ENCODE data around the gene ANXA1.

The ANXA1 gene

DNA sequence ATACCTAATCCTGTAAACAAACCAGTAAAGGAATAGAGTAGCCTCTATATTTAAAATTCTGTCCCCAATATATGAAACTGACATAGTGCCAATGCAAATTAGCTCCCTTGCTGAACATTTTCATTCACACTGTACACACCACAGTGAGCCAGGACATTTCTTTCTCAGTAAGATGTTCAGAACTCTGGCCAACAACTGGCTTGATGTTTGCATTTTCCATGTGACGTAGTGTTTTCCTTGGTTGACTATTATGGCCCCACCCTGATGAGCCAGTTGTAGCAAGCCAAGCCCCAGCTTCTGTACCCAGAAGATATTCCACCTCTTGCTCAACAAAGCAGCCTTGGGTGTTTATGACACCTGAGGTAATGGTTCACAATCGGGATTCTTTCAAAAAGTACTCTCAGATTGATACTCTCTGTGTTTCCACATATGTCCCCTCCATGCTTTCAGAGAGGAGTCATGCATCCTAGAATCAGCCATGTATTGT is 17.7 kb upstream of the ANXA1 start:
- Histone ChIP-seq H3K4me3 (ENCODE audit: low read depth, low read length) (no peak overlapping the region), H3K27ac (no peak overlapping the region), H3K27me3 (replicated peaks) (no peaks in the 10 kb centered on the region), H3K36me3 (replicated peaks) (no peaks in the 10 kb centered on the region)
- no peak for DNase-seq
- in situ Hi-C loops (cut with HindIII; ENCODE audit: low pct_ligation_motif_present, low sequenced_read_pairs): no loop called here
- TF ChIP-seq, protein P1, sequence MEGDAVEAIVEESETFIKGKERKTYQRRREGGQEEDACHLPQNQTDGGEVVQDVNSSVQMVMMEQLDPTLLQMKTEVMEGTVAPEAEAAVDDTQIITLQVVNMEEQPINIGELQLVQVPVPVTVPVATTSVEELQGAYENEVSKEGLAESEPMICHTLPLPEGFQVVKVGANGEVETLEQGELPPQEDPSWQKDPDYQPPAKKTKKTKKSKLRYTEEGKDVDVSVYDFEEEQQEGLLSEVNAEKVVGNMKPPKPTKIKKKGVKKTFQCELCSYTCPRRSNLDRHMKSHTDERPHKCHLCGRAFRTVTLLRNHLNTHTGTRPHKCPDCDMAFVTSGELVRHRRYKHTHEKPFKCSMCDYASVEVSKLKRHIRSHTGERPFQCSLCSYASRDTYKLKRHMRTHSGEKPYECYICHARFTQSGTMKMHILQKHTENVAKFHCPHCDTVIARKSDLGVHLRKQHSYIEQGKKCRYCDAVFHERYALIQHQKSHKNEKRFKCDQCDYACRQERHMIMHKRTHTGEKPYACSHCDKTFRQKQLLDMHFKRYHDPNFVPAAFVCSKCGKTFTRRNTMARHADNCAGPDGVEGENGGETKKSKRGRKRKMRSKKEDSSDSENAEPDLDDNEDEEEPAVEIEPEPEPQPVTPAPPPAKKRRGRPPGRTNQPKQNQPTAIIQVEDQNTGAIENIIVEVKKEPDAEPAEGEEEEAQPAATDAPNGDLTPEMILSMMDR (IDR thresholded peaks at IDR 0.05; ENCODE audit: low read depth, low read length, missing control alignments): no peak

DNA sequence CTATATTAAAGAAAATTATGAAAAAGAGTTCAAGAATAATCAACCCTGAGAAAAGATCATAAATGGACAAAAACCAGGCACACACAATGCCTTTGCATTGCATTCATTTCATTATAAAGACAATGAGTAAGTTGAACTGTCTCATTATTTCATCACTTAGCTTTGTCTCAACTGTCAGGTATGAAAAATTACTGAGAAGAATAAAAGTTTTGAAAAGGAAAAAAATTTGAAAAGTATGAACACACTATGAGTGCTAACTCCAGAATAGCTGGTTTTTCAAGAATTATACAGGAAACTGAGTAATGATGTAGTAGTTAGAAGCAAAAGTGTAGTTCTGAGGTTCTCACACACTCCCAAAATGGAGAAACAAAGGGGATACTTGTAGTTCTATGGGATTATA is 16.3 kb upstream of the ANXA1 start:
- no peaks in the 10 kb centered on the region for H3K36me3 ChIP-seq (replicated peaks)
- no peak for DNase-seq
- in situ Hi-C loops (cut with HindIII; ENCODE audit: low pct_ligation_motif_present, low sequenced_read_pairs): no loop called here
- no peaks in the 10 kb centered on the region for H3K27me3 ChIP-seq (replicated peaks)
- H3K27ac ChIP-seq: no peak overlapping the region
- TF ChIP-seq, protein P1 (IDR thresholded peaks at IDR 0.05; ENCODE audit: low read depth, low read length, missing control alignments): no peak
- H3K4me3 ChIP-seq (ENCODE audit: low read depth, low read length): no peak overlapping the region

DNA sequence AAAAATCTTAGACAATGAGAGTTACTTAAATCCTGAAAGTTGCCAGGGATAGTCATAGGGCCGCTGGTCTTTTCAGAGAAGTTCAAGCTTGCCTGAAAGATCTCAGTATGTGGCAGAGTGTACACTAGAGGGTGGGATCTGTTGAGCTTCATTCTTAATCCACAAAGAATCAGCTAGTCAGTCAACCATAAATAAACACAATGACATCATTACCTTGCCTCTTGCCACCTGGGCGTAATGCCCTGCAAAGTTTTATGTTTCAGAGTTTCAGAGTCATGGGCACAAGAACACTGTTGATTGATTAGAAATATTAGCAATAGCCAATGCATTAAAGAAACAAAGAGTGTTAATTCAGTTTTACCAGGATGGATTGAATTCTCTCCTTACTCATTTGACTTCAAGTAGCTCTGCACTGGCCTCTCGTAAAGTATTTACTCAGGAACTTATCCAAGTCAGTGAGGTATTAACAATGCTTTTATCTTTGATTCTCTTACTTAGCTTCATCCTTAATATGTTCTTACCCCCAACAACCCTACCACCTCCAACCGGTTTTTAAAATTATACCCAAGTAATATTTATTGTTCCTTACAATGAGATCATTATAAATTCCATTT is 14.3 kb upstream of the ANXA1 start:
- no peak for DNase-seq
- no peak overlapping the region for H3K27ac ChIP-seq

DNA sequence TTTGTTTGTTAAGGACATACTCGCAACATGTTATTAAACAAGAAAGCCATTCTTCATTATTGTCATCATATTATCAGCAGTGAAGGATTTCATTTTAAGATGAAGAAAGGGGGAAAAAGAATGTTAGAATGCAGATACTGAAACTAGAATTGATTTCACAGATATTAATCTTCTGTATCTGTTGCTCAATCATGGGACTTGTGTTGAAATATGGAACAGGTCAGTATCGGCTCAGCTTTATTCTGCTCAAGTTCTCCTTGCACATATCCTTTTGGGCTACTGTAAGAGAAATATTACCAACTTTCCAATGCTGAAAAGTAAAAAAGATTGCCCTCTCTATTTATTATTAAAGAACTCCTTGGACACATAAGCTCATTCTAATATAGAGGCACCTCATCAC is 13.8 kb upstream of the ANXA1 start:
- in situ Hi-C loops (cut with HindIII; ENCODE audit: low pct_ligation_motif_present, low sequenced_read_pairs): no loop called here
- no peaks in the 10 kb centered on the region for H3K27me3 ChIP-seq (replicated peaks)
- H3K4me3 ChIP-seq (ENCODE audit: low read depth, low read length): no peak overlapping the region
- H3K36me3 ChIP-seq (replicated peaks): no peaks in the 10 kb centered on the region
- no peak for DNase-seq
- TF ChIP-seq, protein P1 (IDR thresholded peaks at IDR 0.05; ENCODE audit: low read depth, low read length, missing control alignments): no peak
- H3K27ac ChIP-seq: no peak overlapping the region

More for the DNA sequence above, 14.3 kb upstream of the ANXA1 start:
- Histone ChIP-seq H3K27me3 (replicated peaks) (no peaks in the 10 kb centered on the region), H3K4me3 (ENCODE audit: low read depth, low read length) (no peak overlapping the region), H3K36me3 (replicated peaks) (no peaks in the 10 kb centered on the region)
- in situ Hi-C loops (cut with HindIII; ENCODE audit: low pct_ligation_motif_present, low sequenced_read_pairs): no loop called here
- TF ChIP-seq, protein P1 (IDR thresholded peaks at IDR 0.05; ENCODE audit: low read depth, low read length, missing control alignments): no peak

DNA sequence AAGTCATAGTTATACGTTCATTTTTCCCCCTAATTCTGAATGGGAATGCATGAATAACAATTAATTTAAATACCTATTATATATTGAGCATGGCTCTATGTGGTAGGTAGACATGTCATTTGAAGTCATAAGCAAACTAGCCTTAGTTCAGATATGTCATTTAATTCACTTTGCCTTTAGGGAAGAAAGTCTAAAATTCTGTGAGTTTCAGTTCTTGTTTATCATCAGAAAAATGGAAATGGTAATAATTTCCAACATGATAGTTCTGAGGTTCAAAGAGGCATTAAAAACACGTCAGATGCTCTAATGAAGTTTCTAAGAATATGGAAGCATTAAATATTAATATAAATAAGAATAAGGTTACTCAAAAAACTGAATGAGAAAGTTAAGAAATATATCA is 13.1 kb upstream of the ANXA1 start:
- H3K4me3 ChIP-seq (ENCODE audit: low read depth, low read length): no peak overlapping the region
- no peak for DNase-seq
- in situ Hi-C loops (cut with HindIII; ENCODE audit: low pct_ligation_motif_present, low sequenced_read_pairs): no loop called here
- H3K36me3 ChIP-seq (replicated peaks): no peaks in the 10 kb centered on the region
- TF ChIP-seq, protein P1 (IDR thresholded peaks at IDR 0.05; ENCODE audit: low read depth, low read length, missing control alignments): no peak
- H3K27me3 ChIP-seq (replicated peaks): no peaks in the 10 kb centered on the region
- no peak overlapping the region for H3K27ac ChIP-seq

DNA sequence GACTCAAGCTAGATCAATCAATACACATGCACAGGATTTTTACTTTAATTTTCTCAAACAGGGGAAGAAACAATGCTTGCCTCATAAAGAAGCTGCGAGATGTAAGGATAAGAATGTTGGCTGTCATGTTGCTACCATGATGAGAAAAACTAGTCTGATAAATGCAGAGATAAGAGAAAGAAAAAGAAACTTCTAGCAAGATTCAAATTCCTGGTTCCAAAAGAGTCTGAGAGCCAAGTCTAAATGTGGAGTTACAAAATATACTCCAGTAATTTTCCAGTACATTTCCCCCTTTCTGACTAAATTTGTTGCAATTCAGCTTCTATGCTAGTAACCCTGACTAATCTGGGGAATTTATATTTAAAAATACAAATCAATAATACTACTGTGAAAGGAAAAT is 10.4 kb upstream of the ANXA1 start:
- DNase-seq: no peak
- in situ Hi-C loops (cut with HindIII; ENCODE audit: low pct_ligation_motif_present, low sequenced_read_pairs): no loop called here
- Histone ChIP-seq H3K27ac (no peak overlapping the region), H3K4me3 (ENCODE audit: low read depth, low read length) (no peak overlapping the region), H3K27me3 (replicated peaks) (no peaks in the 10 kb centered on the region), H3K36me3 (replicated peaks) (no peaks in the 10 kb centered on the region)
- TF ChIP-seq, protein P1 (IDR thresholded peaks at IDR 0.05; ENCODE audit: low read depth, low read length, missing control alignments): no peak

Measured in brain microvascular endothelial cell (primary cell).